Loucy (cell line): ENCODE measurements around the gene SUDS3.

Source experiments
- CTCF ChIP-seq: fragments of 200-600 bp; sonication (generic); conservative IDR thresholded peaks from 2 replicates; pipeline ENCODE4 v1.5.1; 2014; ENCODE audit warnings: mild to moderate bottlenecking, antibody characterized with exemption, low read length
- EZH2phosphoT487 ChIP-seq: fragments of 200-600 bp; IDR thresholded peaks from 2 replicates; pipeline ENCODE4 v1.6.1; 2018; ENCODE audit warnings: antibody characterized with exemption, mild to moderate bottlenecking, moderate library complexity, borderline replicate concordance

- TF ChIP-seq CTCF, result no peak
- TF ChIP-seq EZH2phosphoT487, result no peak
Measured at GRCh38 chr12:118347916-118348315, 28.4 kb upstream of the SUDS3 start.
